Thoracic aorta (tissue), 2 donors: ENCODE measurements around the gene RASA3. TPM values are rescaled to one million over a fixed set of nuclear protein-coding genes. Genes with fewer than 3 reads are reported as not detected.

Source experiments
- ATAC-seq: fragments of 150-250 bp; one replicate; pipeline ENCODE4 v1.8.0; 2017; ENCODE audit warnings: low read depth; ENCODE audit not compliant: insufficient number of reproducible peaks, low FRiP score
- DNase-seq: peaks from one replicate; pipeline ENCODE4 v3.0.0-alpha.2; 2020; ENCODE audit warnings: low spot score
- H3K27ac ChIP-seq, 2 donors: fragments of 200-600 bp; sonication (generic); 1 replicate in 1 of 2; 2 replicates in 1 of 2; pipeline ENCODE4 v1.5.1; 2016; ENCODE audit warnings: mild to moderate bottlenecking in 2 of 2, moderate library complexity in 2 of 2
- H3K27me3 ChIP-seq: fragments of 200-600 bp; sonication (generic); replicated peaks from 2 replicates; pipeline ENCODE4 v1.6.0; 2016; ENCODE audit warnings: mild to moderate bottlenecking; ENCODE audit not compliant: insufficient read depth
- H3K36me3 ChIP-seq: fragments of 200-600 bp; sonication (generic); one replicate; pipeline ENCODE4 v1.5.1; 2016
- H3K4me1 ChIP-seq, 2 donors: fragments of 200-600 bp; sonication (generic); 1 replicate in 1 of 2; 2 replicates in 1 of 2; pipeline versions ENCODE4 v1.5.1 to v1.6.0; 2016; ENCODE audit warnings: low read depth in 2 of 2, mild to moderate bottlenecking in 1 of 2; ENCODE audit not compliant: control insufficient read depth in 1 of 2
- H3K4me3 ChIP-seq: fragments of 200-600 bp; sonication (generic); 2 replicates; pipeline ENCODE4 v1.5.1; 2016; ENCODE audit warnings: mild to moderate bottlenecking
- H3K9me3 ChIP-seq: fragments of 200-600 bp; sonication (generic); 2 replicates; pipeline ENCODE4 v1.5.1; 2016
- total RNA-seq, 2 donors: library from RNA; depleted of rRNA; stranded (reverse); fragments of >200 nt; gene quantifications; one replicate each; pipeline versions ENCODE4 v1.1.0 to v1.2.3, GENCODE V29; 2016
- TF ChIP-seq, protein P1 (sequence below): fragments of 200-600 bp; sonication (generic); IDR thresholded peaks from one replicate; pipeline ENCODE4 v1.5.1; 2019; ENCODE audit warnings: antibody characterized with exemption

Gene RASA3
- total RNA-seq, 2 donors from 2014 or later = 38.9 to 48.6 TPM

DNA sequence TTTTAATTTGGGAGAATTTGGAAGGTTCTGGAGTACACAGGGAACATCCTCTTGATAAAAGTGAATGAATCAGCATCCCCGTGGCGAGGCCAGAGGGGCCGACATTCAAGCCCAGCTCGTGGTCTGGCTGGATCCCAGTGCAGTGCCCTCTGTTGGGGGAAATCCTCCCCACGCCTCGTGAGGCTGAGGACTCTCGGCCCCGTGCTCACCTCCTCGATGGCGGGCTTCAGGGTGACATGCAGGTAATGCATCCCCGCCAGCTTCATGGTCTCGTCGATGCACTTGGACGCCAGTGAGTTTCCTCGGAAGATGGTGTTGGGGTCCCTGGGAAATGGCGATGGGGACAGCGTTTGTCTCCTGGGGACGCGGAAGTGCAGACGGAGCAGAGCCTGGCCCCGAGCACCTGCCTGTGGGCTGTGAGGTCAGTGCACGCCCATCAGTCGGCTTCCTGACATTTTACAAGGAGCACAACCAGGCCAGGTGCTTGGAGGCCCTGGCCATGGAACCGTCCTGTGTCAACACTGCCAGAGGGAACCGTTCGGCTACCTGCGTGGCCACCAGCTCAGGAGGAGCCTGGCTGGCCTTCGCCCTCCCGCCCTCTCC, 115.3 kb downstream of the RASA3 start:
- H3K36me3 ChIP-seq = peaks cover 68% of the 10 kb centered on the region
- H3K9me3 ChIP-seq = no peaks in the 10 kb centered on the region
- H3K27me3 ChIP-seq = no peaks in the 10 kb centered on the region
- TF ChIP-seq, protein P1, sequence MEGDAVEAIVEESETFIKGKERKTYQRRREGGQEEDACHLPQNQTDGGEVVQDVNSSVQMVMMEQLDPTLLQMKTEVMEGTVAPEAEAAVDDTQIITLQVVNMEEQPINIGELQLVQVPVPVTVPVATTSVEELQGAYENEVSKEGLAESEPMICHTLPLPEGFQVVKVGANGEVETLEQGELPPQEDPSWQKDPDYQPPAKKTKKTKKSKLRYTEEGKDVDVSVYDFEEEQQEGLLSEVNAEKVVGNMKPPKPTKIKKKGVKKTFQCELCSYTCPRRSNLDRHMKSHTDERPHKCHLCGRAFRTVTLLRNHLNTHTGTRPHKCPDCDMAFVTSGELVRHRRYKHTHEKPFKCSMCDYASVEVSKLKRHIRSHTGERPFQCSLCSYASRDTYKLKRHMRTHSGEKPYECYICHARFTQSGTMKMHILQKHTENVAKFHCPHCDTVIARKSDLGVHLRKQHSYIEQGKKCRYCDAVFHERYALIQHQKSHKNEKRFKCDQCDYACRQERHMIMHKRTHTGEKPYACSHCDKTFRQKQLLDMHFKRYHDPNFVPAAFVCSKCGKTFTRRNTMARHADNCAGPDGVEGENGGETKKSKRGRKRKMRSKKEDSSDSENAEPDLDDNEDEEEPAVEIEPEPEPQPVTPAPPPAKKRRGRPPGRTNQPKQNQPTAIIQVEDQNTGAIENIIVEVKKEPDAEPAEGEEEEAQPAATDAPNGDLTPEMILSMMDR = no peak
- no peak for ATAC-seq
- no peak for DNase-seq
- no peak overlapping the region for H3K27ac ChIP-seq
- H3K4me1 ChIP-seq = no peaks in the 10 kb centered on the region
- H3K4me3 ChIP-seq = no peak overlapping the region

DNA sequence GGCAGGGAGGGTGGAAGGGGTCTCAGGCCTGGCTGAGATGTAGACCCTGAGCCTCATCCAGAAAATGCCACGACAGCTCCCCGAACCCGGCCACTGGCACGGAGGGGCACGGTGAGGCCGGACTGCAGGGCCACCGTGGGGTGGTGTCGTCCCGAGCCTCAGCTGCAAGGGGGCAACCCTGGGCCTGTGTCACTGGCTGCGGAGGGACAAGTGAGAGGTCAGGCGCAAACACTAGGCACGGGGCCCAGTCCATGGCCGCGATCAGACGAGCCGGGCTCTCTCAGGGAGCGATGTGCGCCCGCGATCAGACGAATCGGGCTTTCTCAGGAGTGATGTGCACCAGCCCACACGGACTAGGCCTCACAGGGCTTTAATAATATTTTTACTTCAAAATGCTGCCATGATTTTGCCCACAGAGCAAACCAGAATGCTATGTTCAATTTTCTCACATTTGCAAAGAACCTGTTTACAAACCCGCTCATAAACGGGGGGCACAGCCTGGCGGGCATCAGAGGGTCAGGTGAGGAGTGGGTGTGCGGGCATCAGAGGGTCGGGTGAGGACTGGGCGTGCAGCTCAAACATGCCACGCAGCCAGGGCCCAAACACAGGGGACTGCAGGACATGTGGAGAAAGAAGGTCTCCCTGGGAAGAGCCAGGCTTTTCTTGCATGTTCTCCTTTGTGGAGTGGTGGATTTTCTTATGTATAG, 115.9 kb downstream of the RASA3 start:
- H3K36me3 ChIP-seq = peaks cover 61% of the 10 kb centered on the region
- H3K4me3 ChIP-seq = no peak overlapping the region
- no peaks in the 10 kb centered on the region for H3K4me1 ChIP-seq
- H3K27ac ChIP-seq = no peak overlapping the region
- H3K9me3 ChIP-seq = no peaks in the 10 kb centered on the region
- TF ChIP-seq, protein P1 = no peak
- H3K27me3 ChIP-seq = no peaks in the 10 kb centered on the region
- DNase-seq (no peak), ATAC-seq (no peak)

DNA sequence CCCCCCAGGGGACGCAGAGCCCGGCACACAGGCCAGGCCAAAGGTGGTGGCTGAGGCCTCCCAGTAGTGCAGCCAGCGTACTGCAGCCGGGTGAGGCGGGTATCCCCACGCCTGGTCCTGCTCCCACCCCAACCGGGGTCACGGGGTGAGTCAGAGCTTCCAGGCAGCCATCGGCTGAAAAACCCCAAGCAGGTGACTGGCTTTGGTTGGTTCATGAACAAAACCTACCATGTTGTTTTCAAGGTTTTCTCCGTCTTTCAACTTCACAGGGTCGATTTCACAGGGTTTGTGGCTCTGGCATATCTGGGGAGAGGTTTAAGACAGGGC, 116.5 kb downstream of the RASA3 start:
- DNase-seq (no peak), ATAC-seq (no peak)
- no peaks in the 10 kb centered on the region for H3K27me3 ChIP-seq
- no peak overlapping the region for H3K27ac ChIP-seq
- TF ChIP-seq, protein P1 = no peak
- no peak overlapping the region for H3K4me3 ChIP-seq
- no peaks in the 10 kb centered on the region for H3K4me1 ChIP-seq
- no peaks in the 10 kb centered on the region for H3K9me3 ChIP-seq
- peaks cover 63% of the 10 kb centered on the region for H3K36me3 ChIP-seq

DNA sequence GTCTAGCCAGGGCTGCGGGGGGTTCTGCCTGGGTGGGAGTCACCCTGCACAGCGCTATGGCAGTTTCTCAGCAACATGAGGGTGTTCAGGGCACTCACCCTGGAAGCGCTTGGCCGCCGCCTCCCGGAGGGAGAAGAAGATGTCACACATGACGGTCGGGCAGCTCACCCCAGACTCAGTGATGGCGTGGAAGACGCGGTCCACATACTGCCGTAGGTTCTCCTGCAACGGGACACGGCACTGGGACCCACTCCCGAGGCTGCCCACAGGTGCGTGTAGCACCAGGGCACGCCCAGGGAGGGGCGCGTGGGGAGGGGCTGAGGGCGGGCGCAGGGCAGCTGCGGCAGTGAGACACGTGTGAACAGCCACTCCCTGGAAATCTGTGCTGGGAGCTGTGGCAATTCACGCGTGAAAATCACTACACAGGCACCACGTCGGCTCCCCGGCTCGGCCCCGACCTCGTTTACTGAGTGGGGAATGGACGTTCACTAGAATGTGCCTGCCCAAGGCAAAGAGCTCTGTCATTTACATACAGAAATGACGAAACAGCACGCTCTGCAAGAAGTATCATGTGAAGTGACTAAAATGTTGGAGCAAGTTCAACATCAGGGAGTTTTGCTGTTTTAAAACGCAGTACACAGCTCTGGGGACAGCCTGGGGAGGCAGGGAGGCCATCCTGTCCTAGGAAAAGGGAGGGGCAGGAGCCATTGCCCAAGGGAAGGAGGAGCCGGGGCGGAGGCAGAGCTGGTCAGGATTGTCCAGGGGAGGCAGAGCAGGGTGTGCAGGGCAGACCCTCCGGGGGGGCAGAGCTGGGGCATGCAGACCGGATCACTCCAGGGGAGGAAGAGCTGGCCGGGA, 117.1 kb downstream of the RASA3 start:
- DNase-seq = no peak

More for the DNA sequence above, 117.1 kb downstream of the RASA3 start:
- Histone ChIP-seq H3K27ac (no peak overlapping the region), H3K36me3 (peaks cover 60% of the 10 kb centered on the region), H3K4me1 (no peaks in the 10 kb centered on the region), H3K4me3 (no peak overlapping the region), H3K27me3 (no peaks in the 10 kb centered on the region), H3K9me3 (no peaks in the 10 kb centered on the region)
- no peak for ATAC-seq
- TF ChIP-seq, protein P1 = no peak
